Ovary (tissue), 9 donors: ENCODE results near the gene COQ9. TPM values are rescaled to one million over a fixed set of nuclear protein-coding genes. Genes with fewer than 3 reads are reported as not detected.

Experiments used
- DNase-seq, 5 donors: peaks; one replicate each; pipeline ENCODE4 v3.0.0-alpha.2; 2019 to 2020
- H3K27ac ChIP-seq, 2 donors: fragments of 200-600 bp; one replicate each; pipeline versions ENCODE4 v1.5.1 to v1.8.0; 2019 to 2022
- H3K27me3 ChIP-seq: fragments of 200-600 bp; one replicate; pipeline ENCODE4 v1.8.0; 2022
- H3K36me3 ChIP-seq: fragments of 200-600 bp; sonication (generic); one replicate; pipeline ENCODE4 v1.5.1; 2019
- H3K4me1 ChIP-seq: one replicate; pipeline ENCODE4 v1.8.1; 2013; ENCODE audit warnings: mild to moderate bottlenecking, moderate library complexity; ENCODE audit not compliant: insufficient read depth
- H3K4me3 ChIP-seq: fragments of 200-600 bp; sonication (generic); one replicate; pipeline ENCODE4 v1.5.1; 2017
- H3K9me3 ChIP-seq, 2 donors: fragments of 200-600 bp in 1 of 2; sonication (generic) in 1 of 2; one replicate each; pipeline versions ENCODE4 v1.5.1 to v1.8.1; 2013 to 2019; ENCODE audit warnings: mild to moderate bottlenecking in 1 of 2, moderate library complexity in 1 of 2
- CTCF ChIP-seq, 3 donors: fragments of 450-650 bp in 2 of 3; fragments of 200-600 bp in 1 of 3; IDR thresholded peaks; one replicate each; pipeline versions ENCODE4 v1.5.1 to v1.8.0; 2016 to 2022; ENCODE audit warnings: antibody characterized with exemption in 3 of 3, mild to moderate bottlenecking in 1 of 3
- EP300 ChIP-seq: sonication (generic); formaldehyde crosslinking; IDR thresholded peaks from one replicate; pipeline ENCODE4 v1.6.1; 2017; ENCODE audit warnings: antibody characterized with exemption
- POLR2A ChIP-seq: fragments of 450-650 bp; IDR thresholded peaks from one replicate; pipeline ENCODE4 v1.6.1; 2017; ENCODE audit warnings: antibody characterized with exemption, mild to moderate bottlenecking, moderate library complexity
- WGBS, 3 donors: extraction: QIAGEN DNeasy Blood & Tissue Kit in 1 of 3; methylation state at CpG; one replicate each; pipeline versions ENCODE4 v1.1.5 to v1.1.7; 2013 to 2017; 5-methylcytosine and 5-hydroxymethylcytosine counted together
- intact Hi-C, 4 donors: fragments of 100-400 bp; cut with DNase I; formaldehyde crosslinking; loops; one replicate each; pipeline versions ENCODE4 v1.11.0 to v1.15.1; 2022 to 2023
- polyA plus RNA-seq, 2 donors: library from polyadenylated mRNA; stranded (reverse); fragments of 200-250 nt in 1 of 2; fragments of 350-450 nt in 1 of 2; fragmentation: Illumina TruSeq in 1 of 2; extraction: RNeasy Lipid Tissue Mini Kit (QIAGEN cat#74804) in 1 of 2; gene quantifications; one replicate each; pipeline ENCODE4 v1.2.3, GENCODE V29; 2013 to 2014
- total RNA-seq, 7 donors: library from RNA; depleted of rRNA in 2 of 7; stranded (reverse); fragments of >200 nt in 2 of 7; fragmentation: NEBNext Ultra II Directional in 3 of 7; extraction: Animal tissue kit (Norgen Biotek cat#: 25700) in 3 of 7; gene quantifications; one replicate each; pipeline versions ENCODE4 v1.1.0 to v1.2.4, GENCODE V29; 2016 to 2023
- donor health status: DM: no; HTN: no; CAD: no; lungs with moderate emphysema.
- donor health status: DM: no; HTN: no; CAD: no.
- donor health status: Bipolar disorder and iron deficiency.
- donor health status: DM: yes; HTN: yes; CAD: no.
- donor health status: DM: no; HTN: no; CAD: no.
- donor health status: DM: yes; HTN: yes; CAD: no.

The COQ9 gene
- total and polyA plus RNA-seq, 9 donors = 24.4 to 68.8 (median 30.1) TPM

- Histone ChIP-seq H3K4me3 (no peak overlapping the region), H3K9me3 (no peaks in the 10 kb centered on the region), H3K36me3 (no peaks in the 10 kb centered on the region), H3K4me1 (no peaks in the 10 kb centered on the region), H3K27ac (no peak overlapping the region), H3K27me3 (no peaks in the 10 kb centered on the region)
- TF ChIP-seq CTCF (IDR thresholded peaks at IDR 0.05) = no peak
- TF ChIP-seq POLR2A = no peak
- TF ChIP-seq EP300 = no peak
- intact Hi-C loops = loop anchor here in 2 of 4 donors (10.0 kb wide), 2 partner anchors 105 to 325 kb away; no protein-coding TSS in a partner anchor
- WGBS, 3 donors = 59 to 77% (median 62%) methylated on average over 14 of the region's 14 CpGs
- no peak for DNase-seq
Observed at GRCh38 chr16:57409870-57410587, 37.2 kb upstream of the COQ9 start.

GRCh38 chr16:57411362-57411976, 35.8 kb upstream of the COQ9 start:
- DNase-seq = no peak
- H3K4me1 ChIP-seq = no peaks in the 10 kb centered on the region
- no peaks in the 10 kb centered on the region for H3K9me3 ChIP-seq
- WGBS, 3 donors = 60 to 66% (median 63%) methylated on average over 12 of the region's 12 CpGs
- H3K27me3 ChIP-seq = no peaks in the 10 kb centered on the region
- intact Hi-C loops = loop anchor here in 2 of 4 donors (10.0 kb wide), 2 partner anchors 103 to 327 kb away; no protein-coding TSS in a partner anchor
- no peak for TF ChIP-seq POLR2A
- TF ChIP-seq EP300 = no peak
- no peak for TF ChIP-seq CTCF (IDR thresholded peaks at IDR 0.05)
- no peak overlapping the region for H3K4me3 ChIP-seq
- H3K36me3 ChIP-seq = no peaks in the 10 kb centered on the region
- no peak overlapping the region for H3K27ac ChIP-seq

- no peaks in the 10 kb centered on the region for H3K36me3 ChIP-seq
- H3K9me3 ChIP-seq = no peaks in the 10 kb centered on the region
- no peaks in the 10 kb centered on the region for H3K27me3 ChIP-seq
- peaks cover 1% of the 10 kb centered on the region for H3K4me1 ChIP-seq
- WGBS, 3 donors = 88 to 93% (median 90%) methylated on average over 9 of the region's 9 CpGs
- DNase-seq = no peak
- no peak overlapping the region for H3K4me3 ChIP-seq
- no peak overlapping the region for H3K27ac ChIP-seq
- TF ChIP-seq EP300 = no peak
- intact Hi-C loops = loop anchor here in 2 of 4 donors (10.0 kb wide), 2 partner anchors 102 to 328 kb away; no protein-coding TSS in a partner anchor
Observed at GRCh38 chr16:57412584-57412983, 34.7 kb upstream of the COQ9 start.

GRCh38 chr16:57413301-57413730, 34.0 kb upstream of the COQ9 start:
- TF ChIP-seq EP300 (no peak), POLR2A (no peak), CTCF (IDR thresholded peaks at IDR 0.05) (no peak)
- WGBS, 3 donors = 86 to 92% (median 91%) methylated on average over 4 to 5 of the region's 5 CpGs
- no peak for DNase-seq
- Histone ChIP-seq H3K36me3 (no peaks in the 10 kb centered on the region), H3K4me3 (no peak overlapping the region), H3K9me3 (no peaks in the 10 kb centered on the region), H3K27me3 (no peaks in the 10 kb centered on the region), H3K4me1 (peaks cover 1% of the 10 kb centered on the region), H3K27ac (no peak overlapping the region)
- intact Hi-C loops = loop anchor here in 2 of 4 donors (10.0 kb wide), 2 partner anchors 101 to 329 kb away; no protein-coding TSS in a partner anchor
